Breast epithelium (tissue), 4 donors: Measurements from ENCODE around the gene BRD1. TPM values are rescaled to one million over a fixed set of nuclear protein-coding genes. Genes with fewer than 3 reads are reported as not detected.
"Not testable (repeated sequence)": the region's sequence is repeated elsewhere in the genome, so short reads cannot be mapped to it uniquely, and the experiment has no call there.

Source experiments
- DNase-seq, 2 donors: peaks; one replicate each; pipeline ENCODE4 v3.0.0-alpha.2; 2019; ENCODE audit warnings: low spot score in 2 of 2
- H3K27ac ChIP-seq, 2 donors: fragments of 200-600 bp; sonication (generic) in 1 of 2; one replicate each; pipeline ENCODE4 v1.5.1; 2016 to 2019; ENCODE audit warnings: mild to moderate bottlenecking in 1 of 2
- H3K27me3 ChIP-seq, 2 donors: fragments of 200-600 bp; sonication (generic) in 1 of 2; one replicate each; pipeline versions ENCODE4 v1.5.1 to v1.6.0; 2017 to 2019; ENCODE audit warnings: control low read depth in 1 of 2, mild to moderate bottlenecking in 1 of 2
- H3K36me3 ChIP-seq: fragments of 200-600 bp; one replicate; pipeline ENCODE4 v1.5.1; 2019
- H3K4me1 ChIP-seq, 2 donors: fragments of 200-600 bp; sonication (generic); one replicate each; pipeline ENCODE4 v1.5.1; 2016 to 2019; ENCODE audit warnings: control low read depth in 1 of 2
- H3K4me3 ChIP-seq, 3 donors: fragments of 200-600 bp; sonication (generic); 1 replicate in 2 of 3; 2 replicates in 1 of 3; pipeline ENCODE4 v1.5.1; 2016 to 2019; ENCODE audit warnings: mild to moderate bottlenecking in 3 of 3, moderate library complexity in 2 of 3
- H3K9me3 ChIP-seq, 2 donors: fragments of 200-600 bp; sonication (generic) in 1 of 2; one replicate each; pipeline ENCODE4 v1.5.1; 2016 to 2019; ENCODE audit warnings: control low read depth in 1 of 2
- POLR2A ChIP-seq: fragments of 450-650 bp; IDR thresholded peaks from one replicate; pipeline ENCODE4 v1.6.1; 2016; ENCODE audit warnings: antibody characterized with exemption, mild to moderate bottlenecking, moderate library complexity
- POLR2AphosphoS5 ChIP-seq, 3 donors: sonication (generic); formaldehyde crosslinking; IDR thresholded peaks; one replicate each; pipeline ENCODE4 v1.6.1; 2017; ENCODE audit warnings: antibody characterized with exemption in 3 of 3
- intact Hi-C: fragments of 100-400 bp; cut with DNase I; formaldehyde crosslinking; loops from one replicate; pipeline ENCODE4 v1.15.1; 2023; ENCODE audit warnings: low total_unique reads
- total RNA-seq, 3 donors: library from RNA; depleted of rRNA; stranded (reverse); fragments of >200 nt; gene quantifications; one replicate each; pipeline ENCODE4 v1.1.0, GENCODE V29; 2016
- TF ChIP-seq, protein P1 (sequence below), 3 donors: fragments of 450-650 bp; IDR thresholded peaks; one replicate each; pipeline ENCODE4 v1.5.1; 2016 to 2017; ENCODE audit warnings: antibody characterized with exemption in 3 of 3, mild to moderate bottlenecking in 3 of 3, moderate library complexity in 3 of 3

The BRD1 gene
- total RNA-seq, 3 donors from 2014 or later: 33.4 to 35.1 (median 34.1) TPM

DNA sequence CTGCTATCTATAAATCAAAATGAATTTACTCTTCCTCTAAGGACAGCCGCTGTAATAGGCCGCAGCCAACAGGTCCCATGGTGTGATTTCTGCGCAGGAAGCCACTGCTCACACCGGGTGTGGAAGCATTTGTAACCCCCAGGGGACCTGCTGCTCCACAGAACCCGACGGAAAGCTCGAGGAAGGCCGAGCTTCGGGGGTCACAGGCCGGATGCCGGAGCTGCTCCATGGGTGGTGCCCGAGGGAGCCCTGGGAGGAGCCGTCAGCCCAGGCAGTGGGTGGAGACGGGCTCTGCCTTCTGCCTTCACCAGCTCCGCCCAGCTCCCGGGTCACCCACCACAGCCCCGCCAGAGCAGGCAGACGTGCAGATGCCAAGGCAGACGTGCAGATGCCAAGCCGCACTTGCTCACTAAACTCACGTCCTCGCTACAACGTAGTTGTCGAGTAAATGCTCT lies 63.5 kb downstream of the BRD1 start:
- peaks cover 16 to 19% of the 10 kb centered on the region in 2 donors for H3K9me3 ChIP-seq
- H3K4me1 ChIP-seq: no peaks in the 10 kb centered on the region
- TF ChIP-seq POLR2AphosphoS5 (IDR thresholded peaks at IDR 0.05) (no peak), POLR2A (no peak)
- TF ChIP-seq, protein P1, sequence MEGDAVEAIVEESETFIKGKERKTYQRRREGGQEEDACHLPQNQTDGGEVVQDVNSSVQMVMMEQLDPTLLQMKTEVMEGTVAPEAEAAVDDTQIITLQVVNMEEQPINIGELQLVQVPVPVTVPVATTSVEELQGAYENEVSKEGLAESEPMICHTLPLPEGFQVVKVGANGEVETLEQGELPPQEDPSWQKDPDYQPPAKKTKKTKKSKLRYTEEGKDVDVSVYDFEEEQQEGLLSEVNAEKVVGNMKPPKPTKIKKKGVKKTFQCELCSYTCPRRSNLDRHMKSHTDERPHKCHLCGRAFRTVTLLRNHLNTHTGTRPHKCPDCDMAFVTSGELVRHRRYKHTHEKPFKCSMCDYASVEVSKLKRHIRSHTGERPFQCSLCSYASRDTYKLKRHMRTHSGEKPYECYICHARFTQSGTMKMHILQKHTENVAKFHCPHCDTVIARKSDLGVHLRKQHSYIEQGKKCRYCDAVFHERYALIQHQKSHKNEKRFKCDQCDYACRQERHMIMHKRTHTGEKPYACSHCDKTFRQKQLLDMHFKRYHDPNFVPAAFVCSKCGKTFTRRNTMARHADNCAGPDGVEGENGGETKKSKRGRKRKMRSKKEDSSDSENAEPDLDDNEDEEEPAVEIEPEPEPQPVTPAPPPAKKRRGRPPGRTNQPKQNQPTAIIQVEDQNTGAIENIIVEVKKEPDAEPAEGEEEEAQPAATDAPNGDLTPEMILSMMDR (IDR thresholded peaks at IDR 0.05): no peak
- no peaks in the 10 kb centered on the region for H3K36me3 ChIP-seq
- H3K27me3 ChIP-seq: no peaks in the 10 kb centered on the region
- H3K4me3 ChIP-seq: no peak overlapping the region
- intact Hi-C loops: loop anchor here (10.0 kb wide), 1 partner anchor 291 kb away; the partner anchor contains the start of gene TTLL8
- DNase-seq: peak in 1 of 2 donors; percentile 25
- H3K27ac ChIP-seq: no peak overlapping the region

DNA sequence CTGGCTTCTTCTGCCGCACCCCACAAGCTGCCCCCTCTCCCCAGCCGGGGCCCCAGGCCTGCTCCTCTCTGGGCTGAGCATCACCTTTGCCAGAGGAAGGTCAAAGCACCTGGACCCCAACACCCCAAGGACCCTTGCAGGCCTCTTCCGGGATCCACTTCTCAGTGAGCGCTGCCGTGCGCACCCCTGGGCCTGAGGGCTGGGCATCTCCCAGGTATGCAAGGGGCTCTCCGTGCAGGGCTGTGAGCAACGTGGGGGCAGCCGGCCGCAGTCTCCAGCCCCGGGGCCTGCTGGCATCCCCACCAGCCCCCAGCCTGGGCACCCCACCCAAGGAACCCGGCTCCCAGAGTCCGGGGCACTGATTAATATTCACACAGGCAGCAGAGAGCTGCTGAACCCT lies 64.0 kb downstream of the BRD1 start:
- Histone ChIP-seq H3K4me3 (no peak overlapping the region), H3K36me3 (no peaks in the 10 kb centered on the region), H3K27me3 (no peaks in the 10 kb centered on the region), H3K9me3 (peaks cover 16 to 19% of the 10 kb centered on the region in 2 donors), H3K27ac (no peak overlapping the region), H3K4me1 (no peaks in the 10 kb centered on the region)
- peak in 1 of 2 donors; percentile 35 for DNase-seq
- intact Hi-C loops: loop anchor here (10.0 kb wide), 1 partner anchor 291 kb away; the partner anchor contains the start of gene TTLL8
- TF ChIP-seq, protein P1 (IDR thresholded peaks at IDR 0.05): no peak
- TF ChIP-seq POLR2A: no peak
- no peak for TF ChIP-seq POLR2AphosphoS5 (IDR thresholded peaks at IDR 0.05)

DNA sequence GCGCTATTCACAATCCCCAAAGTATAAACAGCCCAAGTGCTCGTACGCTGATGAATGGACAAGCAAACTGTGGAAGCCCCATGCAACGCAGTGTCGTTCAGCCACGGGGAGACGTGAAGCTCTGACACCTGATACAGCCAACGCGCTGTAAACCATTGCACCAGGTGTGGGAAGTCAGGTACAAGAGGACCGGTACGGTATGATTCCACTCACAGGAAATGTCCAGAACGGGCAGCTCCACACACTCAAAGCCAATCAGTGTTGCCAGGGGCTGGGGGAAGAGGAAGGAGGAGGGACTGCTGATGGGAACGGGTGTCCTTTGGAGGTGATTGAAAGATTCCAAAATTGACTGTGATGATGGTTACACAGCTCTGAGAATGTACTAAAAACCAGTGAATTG lies 64.5 kb downstream of the BRD1 start:
- no peaks in the 10 kb centered on the region for H3K4me1 ChIP-seq
- intact Hi-C loops: loop anchor here (10.0 kb wide), 1 partner anchor 292 kb away; the partner anchor contains the start of gene TTLL8
- peak in 1 of 2 donors; percentile 28 for DNase-seq
- H3K4me3 ChIP-seq: no peak overlapping the region
- no peaks in the 10 kb centered on the region for H3K36me3 ChIP-seq
- H3K9me3 ChIP-seq: peaks cover 16 to 19% of the 10 kb centered on the region in 2 donors
- H3K27me3 ChIP-seq: no peaks in the 10 kb centered on the region
- no peak overlapping the region for H3K27ac ChIP-seq
- TF ChIP-seq POLR2AphosphoS5 (IDR thresholded peaks at IDR 0.05) (no peak), POLR2A (no peak)
- TF ChIP-seq, protein P1 (IDR thresholded peaks at IDR 0.05): no peak

DNA sequence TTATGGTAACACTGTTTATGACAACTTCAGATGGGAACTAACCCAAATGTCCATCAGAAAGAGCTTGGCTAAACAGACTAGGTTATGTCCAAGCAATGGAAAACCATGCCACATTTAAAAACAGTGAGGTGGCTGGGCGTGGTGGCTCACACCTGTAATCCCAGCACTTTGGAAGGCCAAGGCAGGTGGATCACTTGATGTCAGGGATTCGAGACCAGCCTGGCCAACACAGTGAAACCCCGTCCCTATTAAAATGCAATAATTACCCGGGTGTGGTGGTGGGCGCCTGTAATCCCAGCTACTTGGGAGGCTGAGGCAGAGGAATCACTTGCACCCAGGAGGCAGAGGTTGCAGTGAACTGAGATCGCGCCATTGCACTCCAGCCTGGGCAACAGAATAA lies 65.1 kb downstream of the BRD1 start:
- H3K4me1 ChIP-seq, H3K4me3 ChIP-seq, H3K36me3 ChIP-seq, H3K27ac ChIP-seq, H3K27me3 ChIP-seq: not testable (repeated sequence)
- peak in 1 of 2 donors; percentile 25 for DNase-seq
- peaks cover 16 to 19% of the 10 kb centered on the region in 2 donors for H3K9me3 ChIP-seq
- intact Hi-C loops: loop anchor here (10.0 kb wide), 1 partner anchor 292 kb away; the partner anchor contains the start of gene TTLL8

DNA sequence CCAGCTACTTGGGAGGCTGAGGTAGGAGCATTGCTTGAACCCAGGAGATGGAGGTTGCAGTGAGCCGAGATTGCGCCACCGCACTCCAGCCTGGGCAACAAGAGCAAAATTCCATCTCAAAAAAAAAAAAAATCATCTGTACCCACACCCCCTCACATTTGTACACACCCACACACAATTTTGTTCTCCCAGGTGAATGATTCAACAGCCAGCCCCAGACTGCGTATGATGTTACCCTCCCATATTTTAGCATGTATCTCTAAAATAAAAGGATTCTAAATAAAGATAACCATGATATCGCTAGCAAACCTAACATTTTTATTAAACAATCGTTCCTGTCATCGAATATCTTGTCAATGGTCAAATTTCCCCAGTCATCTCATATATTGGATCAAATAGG lies 65.8 kb downstream of the BRD1 start:
- no peak overlapping the region for H3K27ac ChIP-seq
- TF ChIP-seq POLR2A (no peak), POLR2AphosphoS5 (IDR thresholded peaks at IDR 0.05) (no peak)
- TF ChIP-seq, protein P1 (IDR thresholded peaks at IDR 0.05): no peak
- peak in 1 of 2 donors; percentile 10 for DNase-seq
- H3K4me3 ChIP-seq: no peak overlapping the region
- H3K36me3 ChIP-seq: no peaks in the 10 kb centered on the region
- no peaks in the 10 kb centered on the region for H3K27me3 ChIP-seq
- intact Hi-C loops: loop anchor here (10.0 kb wide), 1 partner anchor 293 kb away; the partner anchor contains the start of gene TTLL8
- peaks cover 9 to 16% of the 10 kb centered on the region in 2 donors for H3K9me3 ChIP-seq
- no peaks in the 10 kb centered on the region for H3K4me1 ChIP-seq
